ENCODE measurements around the gene POGLUT2.
"Not testable (repeated sequence)": the region's sequence is repeated elsewhere in the genome, so short reads cannot be mapped to it uniquely, and the experiment has no call there.

POGLUT2 gene

DNA sequence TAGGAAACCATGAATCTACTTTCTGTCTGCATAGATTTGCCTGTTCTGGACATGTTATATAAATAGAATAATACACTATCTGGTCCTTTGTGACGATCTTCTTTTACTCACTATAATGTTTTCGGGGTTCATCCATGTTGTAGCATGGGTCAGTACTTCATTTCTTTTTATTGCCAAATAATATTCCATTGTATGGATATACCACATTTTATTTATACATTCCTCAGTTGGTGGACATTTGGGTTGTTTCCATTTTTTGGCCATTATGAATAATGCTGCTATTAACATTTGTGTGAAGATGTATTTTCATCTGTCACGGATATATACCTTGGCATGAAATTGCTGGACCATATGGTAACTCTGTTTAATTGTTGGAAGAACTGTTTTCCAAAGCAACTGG, 6.9 kb upstream of the POGLUT2 start:
- DNase-seq = no peak

DNA sequence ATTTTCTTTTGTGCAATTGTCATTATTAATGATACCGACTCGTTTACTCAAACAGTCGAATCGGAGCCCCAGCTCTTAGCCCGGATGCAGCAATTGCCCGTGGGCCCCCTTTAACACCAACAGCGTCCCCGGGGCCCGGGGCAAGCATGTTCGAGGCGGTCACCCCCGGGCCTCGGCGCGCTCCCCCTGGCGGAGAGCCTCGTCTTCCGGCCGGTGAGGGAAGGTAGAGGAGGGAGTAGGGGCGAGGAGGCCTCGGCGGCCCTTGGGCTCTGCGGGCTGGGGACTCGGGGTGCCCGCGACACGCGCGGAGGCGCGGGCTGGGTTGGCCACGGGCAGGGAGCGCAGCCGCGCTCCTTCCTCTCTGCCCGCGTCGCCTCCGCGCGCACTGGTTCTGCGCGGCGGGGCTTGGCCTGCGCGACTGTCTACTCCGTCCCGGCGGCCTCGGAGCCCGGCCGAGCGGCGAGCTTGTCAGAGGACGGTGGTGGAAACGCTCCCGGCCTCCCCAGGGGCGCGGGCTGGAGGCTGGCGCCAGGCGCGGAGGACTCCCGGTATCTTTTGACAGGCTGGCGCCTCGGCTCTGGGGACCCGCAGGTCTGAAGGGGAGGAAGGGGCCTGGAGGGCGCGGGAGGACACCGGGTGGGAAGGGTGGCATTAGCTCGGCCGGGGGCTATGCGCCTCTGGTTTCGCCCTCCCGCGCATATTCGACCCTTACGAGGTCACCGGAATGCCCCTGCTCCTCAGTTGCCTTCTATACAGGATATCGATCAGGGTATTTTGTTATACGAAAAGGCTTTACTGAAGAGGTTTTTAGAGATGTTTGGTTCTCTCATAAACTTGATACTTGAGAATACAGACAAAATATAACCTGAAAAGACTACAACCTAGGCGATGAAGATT, 1.6 kb upstream of the POGLUT2 start:
- peak; percentile 87 for DNase-seq

DNA sequence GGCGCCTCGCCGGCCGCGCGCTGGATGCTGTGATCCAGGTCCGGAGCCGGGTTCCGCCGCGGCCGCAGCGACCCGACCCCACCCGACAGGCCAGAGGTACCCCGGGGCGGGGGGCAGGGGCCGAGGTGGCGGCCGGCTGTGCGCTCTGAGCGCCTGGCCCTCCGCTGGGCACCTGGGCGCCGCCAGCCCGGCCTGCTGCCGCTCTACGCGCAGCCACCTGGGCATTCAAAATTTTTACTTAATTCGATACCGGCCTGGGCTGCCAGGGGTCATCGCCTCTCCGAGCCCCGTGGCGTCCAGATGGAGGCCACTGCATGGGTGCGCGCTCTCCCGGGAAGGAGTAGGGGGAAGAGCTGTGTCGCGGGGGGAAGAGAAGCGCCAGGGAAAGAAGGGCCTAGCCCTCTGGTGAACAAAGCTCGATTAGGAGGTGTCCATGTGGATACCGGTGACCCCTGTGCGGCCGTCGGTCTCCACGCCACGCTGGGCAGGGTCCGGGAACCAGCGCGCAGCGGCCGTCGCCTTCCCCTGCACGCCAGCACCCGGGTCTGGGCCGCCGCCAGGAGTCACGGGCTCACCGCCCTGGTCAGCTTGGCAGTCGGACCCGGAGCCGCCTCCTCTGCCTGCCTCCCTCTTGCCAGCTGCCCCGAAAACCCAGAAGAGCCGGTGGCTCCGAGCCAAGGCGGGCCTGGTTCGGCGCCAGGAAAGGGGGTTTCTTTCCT, 809 bp upstream of the POGLUT2 start:
- no peak for DNase-seq

DNA sequence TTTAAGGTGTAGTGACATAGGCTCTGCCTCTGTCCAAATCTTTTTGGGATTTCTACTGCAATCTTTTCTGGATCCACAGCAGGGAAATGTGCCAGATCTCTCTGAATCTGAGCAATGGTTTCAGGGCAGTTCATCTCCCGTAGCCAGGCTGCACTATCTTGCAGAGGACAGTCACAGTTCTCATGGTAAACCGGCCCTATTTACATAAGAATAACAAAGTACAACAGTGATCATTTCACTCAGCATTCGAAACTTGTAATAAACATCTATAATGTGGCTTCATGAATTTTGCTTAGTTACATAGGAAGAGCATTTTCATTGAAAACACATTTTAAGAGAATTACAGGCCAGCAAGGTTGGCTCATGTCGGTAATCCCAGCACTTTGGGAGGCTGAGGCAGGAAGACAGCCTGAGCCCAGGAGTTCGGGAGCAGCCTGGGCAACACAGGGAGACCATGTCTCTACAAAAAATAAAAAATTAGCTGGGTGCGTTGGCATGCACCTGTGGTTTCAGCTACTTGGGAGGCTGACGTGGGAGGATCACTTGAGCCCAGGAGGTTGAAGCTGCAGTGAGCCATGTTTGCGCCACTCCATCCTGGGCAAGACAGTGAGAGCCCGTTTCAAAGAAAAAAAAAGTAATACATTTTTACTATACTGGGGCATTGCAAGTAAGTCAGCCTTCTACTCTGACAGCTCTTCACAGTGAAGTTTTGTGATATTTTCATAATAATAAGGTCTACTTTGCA, 5.0 kb downstream of the POGLUT2 start:
- no peak for DNase-seq

DNA sequence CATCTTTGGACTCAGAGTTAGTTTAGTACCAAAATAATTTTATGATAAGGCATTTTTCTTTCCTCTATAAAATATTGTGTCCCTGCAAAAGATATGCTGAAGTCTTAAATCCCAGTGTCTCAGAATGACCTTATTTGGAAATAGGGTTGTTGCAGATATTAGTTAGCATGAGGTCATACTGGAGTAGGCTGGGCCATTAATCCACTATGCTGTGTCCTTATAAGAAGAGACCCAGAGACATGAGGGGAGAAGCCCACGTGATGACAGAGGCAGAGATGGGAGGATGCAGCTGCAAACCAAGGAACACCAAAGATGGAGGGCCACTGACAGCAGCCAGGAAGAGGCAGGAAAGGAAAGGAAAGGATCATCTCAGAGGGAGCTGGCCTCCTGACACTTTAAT, 6.4 kb downstream of the POGLUT2 start:
- no peak for DNase-seq

DNA sequence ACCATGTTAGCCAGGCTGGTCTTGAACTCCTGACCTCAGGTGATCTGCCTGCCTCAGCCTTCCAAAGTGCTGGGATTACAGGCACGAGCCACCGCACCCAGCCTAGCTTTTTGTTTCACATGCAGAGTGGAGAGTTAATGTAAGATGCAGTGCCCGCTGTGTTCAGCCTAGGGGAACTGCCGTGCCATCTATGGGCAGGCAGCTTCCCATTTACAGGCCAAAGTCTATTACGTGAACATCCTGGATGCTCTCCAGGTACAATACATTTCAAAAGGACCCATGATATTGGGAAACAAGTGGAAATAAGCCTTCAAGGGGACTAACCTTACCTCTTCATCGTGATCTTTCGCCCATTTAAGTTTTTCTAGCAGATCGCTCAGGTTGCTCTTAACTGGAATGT, 10.1 kb downstream of the POGLUT2 start:
- no peak for DNase-seq

DNA sequence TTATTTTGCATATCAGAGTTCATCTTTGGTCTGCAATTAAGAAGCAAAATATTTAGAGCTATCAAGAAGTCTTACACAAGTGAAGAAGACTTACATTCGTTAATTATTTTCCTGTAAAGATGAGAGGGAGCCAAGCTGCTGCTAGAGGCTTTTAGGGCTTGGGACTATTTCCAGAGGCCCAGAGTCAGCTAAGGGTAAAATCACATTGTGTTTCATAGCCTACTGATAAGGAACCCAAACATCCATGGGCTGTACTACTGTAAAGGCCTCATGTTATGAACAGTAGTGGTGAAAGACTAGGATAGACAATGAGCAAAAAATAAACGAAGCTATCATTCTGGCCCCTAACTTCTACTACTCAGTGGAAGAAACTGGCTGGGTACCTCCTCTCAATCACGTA, 14.3 kb downstream of the POGLUT2 start:
- no peak for DNase-seq

DNA sequence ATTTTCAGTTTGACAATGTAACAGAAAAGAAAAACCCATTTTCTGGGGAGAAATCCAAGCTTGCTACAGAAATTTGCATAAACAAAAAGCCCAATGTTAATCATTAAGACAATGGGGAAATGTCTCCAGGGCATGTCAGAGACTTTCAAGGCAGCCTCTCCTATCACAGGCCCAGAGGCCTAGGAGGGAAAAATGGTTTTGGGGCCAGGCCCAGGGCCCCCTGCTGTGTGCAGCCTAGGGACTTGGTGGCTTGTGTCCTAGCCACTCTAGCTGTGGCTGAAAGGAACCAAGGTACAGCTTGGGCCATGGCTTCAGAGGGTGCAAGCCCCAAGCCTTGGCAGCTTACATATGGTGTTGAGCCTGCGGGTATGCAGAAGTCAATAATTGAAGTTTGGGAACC, 17.2 kb downstream of the POGLUT2 start:
- no peak for DNase-seq

DNA sequence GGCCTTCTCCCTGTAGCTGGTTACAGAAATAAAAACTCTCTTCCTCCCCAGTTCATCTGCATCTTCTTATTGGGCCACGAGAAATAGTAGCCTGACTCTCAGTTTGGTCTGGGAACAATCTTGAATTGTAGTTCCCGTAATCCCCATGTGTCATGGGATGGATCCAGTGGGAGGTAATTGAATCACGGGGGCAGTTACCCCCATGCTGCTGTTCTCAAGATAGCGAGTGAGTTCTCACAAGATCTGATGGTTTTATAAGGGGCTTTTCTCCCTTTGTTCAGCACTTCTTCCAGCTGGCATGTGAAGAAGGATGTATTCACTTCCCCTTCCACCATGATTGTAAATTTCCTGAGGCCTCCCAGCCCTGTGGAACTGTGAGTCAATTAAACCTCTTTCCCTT, 18.1 kb downstream of the POGLUT2 start:
- not testable (repeated sequence) for DNase-seq

DNA sequence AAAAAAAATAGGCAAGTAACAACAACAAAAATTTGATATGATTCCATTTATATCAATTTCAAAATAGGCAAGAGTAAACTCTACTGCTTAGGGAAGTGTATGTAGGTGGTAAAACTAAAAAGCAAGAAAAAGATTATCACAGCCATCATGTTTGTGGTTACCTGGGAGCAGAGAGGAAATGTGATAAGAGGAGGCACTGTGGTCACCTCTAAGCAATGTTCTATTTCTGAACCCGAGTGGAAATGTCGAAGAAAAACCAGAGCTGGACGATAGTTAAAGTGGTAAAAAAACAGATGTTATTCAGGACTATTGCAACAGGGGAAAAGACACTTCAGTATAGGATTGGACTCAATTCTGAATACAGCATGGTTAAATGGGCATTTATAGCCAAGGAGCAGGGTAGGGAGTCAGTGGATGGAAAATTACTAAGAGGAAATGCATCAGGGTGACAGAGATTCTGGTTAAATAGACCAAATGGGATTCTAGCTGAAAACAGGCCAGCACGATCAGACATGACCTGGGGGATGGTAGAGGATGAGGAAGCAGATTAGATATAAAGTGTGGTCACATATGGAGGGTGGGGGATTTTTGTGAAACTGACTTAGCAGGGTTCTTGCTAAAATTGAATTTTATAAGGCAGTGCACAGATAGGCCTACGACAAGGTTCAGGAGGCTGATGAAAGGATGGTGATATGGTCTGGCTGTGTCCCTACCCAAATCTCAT, 19.2 kb downstream of the POGLUT2 start:
- peak; percentile 58 for DNase-seq

DNA sequence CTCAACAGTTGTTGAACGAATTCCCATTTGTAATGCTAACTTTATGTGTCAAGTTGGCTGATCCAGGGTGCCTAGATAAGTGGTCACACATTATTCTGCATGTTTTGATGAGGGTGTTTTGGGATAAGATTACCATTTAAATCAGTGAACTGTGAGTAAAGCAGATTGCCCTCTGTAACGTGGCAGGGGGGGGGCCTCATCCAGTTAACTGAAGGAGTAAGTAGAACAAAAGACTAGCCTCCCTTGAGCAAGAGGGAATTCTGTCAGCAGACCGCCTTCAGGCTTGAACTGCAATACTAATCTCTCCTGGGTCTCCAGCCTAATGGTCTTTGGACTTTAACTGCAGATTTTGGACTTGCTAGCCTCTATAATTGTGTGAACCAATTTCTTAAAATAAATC, 21.0 kb downstream of the POGLUT2 start:
- DNase-seq = no peak

DNA sequence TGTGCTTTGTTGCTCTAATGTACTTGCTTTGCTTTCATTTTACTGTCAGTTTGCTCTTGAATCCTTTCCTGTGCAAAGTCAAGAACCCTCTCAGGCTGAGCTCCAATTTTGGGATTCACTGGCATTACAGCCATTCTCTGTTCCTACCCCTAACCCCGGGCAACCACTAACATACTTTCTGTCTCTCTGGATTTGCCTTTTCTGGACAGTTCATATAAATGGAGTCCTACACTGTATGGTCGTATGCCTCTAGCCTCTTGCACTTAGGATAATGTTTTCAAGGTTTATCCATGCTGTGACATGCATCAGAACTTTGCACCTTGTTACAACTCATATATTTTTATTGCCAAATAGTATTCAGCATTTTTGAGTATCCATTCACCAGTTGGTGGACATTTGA, 22.5 kb downstream of the POGLUT2 start:
- DNase-seq = no peak

DNA sequence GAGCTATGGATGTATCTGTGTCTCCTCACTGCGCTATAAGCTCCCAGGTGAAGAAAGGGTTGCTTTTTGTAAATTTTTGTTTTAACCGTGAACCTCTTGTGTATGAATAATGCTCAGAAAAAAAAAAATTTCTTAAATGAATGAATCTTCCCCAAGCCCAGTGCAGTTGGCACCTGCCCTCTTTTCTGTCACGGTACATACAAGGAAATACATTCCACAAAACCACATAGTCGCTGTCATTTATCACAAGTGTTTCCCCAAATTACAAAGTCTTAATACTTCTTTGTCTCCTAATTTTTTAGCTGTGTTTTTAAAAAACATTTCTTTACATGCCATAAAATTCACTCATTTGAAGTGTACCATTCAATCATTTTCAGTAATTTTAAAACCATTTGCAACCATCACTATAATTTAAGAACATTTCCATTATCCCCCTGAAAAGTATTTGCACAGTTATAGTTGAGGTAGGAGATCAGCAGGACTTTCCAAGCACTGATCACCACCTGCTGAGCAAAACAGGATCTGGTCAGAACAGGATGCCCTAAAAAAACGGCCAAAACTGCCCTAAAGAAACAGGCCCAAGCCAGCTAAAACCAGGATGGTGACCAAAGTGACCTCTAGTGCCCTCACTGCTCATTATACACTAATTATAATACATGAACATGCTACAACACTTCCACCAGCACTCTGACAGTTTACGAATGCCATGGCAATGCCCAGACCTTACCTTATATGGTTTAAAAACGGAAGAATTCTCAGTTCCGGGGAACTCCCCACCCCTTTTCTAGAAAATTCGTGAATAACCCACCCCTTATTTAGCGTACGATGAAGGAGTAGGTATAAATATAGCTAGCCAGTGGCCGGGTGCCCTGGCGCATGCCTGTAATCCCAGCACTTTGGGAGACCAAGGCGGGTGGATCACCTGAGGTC, 23.9 kb downstream of the POGLUT2 start:
- DNase-seq = no peak

DNA sequence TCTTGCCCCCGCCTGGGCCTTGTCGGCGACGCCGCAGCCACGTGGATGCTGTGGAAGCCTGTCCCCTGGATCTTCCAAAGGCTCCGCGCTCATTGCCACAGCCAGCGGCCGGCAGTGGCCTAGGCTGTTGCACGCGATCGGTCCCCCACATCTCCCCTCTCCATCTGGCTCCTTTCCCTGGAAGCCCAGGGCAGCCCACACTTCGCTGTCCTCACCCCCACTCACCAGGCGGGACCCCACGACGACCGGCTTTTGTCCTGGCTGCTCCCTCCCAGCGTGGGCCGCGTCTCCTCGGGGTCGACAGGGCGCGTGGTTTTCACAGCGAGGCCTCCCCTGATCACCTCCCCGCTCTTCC, 24.6 kb downstream of the POGLUT2 start:
- DNase-seq = no peak

DNA sequence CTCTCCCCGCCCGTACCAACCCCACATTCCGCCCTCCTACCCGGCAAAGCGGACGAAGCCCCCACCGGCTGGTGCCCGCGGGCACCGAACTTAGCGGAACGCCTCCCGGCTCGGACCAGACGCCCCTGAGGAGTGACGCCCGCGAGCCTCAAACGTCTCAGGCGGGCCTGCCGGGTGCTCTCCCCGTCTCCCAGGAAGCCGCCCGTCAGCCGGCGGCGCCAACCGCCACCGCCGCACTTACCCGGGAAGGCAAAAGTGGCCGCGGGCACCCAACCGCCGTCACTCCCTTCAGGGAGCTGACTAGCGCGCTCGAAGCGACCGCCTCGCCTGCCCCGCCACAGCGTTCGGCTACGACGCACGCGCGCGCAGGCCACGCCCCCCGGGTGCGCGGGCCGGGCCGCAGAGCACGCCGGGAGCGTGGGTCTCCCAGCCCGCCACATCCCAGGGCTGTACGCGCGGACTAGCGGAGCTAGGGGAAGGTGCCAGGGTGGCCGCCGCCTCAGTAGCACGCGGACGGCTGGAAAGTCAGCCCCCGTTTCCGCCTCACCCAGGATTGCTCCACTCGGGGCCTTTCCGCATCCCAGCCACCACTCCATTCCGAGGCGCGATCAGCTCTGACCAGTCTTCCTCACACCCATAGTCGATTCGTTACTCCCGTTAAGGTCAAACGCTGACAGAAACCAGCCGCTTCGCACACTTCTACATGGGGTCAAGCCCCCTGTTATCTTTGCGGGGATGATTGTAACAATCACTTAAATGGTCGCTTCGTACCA, 25.1 kb downstream of the POGLUT2 start, which contains the start of gene TEX30:
TEX30 (minus strand) TSS at position 346 of the 773 bp plus-strand sequence. CDS start 3,760 bp downstream, outside the sequence.
- peak; percentile 89 for DNase-seq

DNA sequence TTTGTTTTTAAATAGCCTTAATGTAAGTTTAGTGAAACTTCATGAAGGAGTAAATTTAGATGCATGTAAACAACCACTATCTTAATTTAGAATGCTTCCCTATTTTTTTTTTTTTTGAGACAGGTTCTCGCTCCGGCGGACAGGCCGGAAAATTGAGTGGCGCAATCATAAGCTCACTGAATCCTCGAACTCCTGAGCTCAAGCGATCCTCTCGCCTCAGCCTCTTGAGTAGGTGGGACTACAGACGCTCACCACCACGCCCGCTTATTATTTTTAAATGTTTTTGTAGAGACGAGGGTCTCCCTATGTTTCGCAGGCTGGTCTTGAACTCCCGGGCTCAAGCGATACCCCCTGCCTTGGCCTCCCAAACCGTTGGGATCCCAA, 26.7 kb downstream of the POGLUT2 start:
- DNase-seq = no peak

DNA sequence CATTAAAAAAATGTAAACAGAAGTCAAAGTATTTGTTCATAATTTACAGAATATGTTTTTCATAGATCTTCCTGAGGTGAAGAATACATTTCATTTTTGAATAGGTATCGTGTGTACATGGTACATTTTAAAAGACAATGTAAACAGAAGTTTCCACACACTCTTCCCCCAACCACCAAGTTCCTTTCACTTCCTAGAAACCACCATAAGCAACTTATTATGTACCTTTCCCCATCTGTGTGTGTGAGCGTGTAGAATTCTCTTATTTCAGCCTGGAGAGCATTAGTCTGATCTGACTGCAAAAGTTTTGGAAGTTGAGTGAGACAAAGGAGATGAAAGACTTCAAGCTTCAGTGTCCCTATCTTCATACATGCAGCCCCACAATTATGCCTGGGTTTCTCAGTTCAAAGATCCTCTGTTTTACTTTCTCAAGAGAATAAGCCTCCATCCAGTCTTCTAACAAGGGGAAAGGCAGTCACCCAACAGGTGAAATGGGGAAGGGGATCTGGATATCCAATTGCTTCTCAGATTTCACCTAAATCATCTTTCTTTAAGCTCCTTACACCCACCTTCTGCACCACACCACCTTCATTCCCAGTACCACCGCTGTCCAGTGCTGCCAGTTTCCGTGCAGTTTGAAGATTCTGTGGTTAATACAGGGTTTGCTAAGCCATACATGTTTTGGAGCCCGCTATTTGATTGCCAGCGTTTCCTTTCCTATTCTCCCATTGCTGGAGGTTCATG, 27.3 kb downstream of the POGLUT2 start:
- DNase-seq = no peak

DNA sequence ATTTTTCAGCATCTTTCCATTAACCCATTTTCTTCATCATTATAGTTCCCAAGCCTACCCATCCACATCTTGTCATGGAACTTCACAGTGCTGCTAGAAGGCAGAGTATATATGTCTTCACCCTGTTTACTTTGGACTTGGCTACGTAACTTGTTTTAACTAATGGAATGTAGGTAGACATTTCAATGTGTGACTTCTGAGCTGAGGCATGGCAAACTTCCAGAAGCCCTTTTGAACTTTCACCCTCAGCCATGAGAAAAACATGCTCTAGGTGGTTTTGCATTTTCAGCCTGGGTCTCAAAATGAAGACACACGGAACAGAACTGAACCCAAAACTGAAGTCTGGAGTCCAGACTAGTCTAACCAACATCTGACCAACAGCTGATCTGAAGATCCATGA, 28.3 kb downstream of the POGLUT2 start:
- no peak for DNase-seq

DNA sequence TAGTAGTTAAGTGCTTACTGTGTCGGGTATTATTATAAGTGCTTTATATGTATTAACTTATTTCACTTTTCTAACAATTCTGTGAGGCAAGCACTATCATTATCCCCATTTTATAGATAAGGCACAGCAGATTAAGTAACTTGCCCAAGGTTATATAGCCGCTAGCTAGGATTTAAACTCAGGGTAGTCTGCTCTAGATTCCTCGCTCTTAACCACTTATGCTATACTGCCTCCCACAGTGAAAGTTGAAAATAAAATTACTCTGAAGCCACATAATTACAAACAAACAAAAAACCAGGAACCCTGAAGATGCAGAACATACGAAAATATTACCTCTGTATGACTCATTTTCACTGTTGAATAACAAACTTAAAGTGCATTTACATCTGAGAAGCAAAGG, 29.1 kb downstream of the POGLUT2 start:
- no peak for DNase-seq

DNA sequence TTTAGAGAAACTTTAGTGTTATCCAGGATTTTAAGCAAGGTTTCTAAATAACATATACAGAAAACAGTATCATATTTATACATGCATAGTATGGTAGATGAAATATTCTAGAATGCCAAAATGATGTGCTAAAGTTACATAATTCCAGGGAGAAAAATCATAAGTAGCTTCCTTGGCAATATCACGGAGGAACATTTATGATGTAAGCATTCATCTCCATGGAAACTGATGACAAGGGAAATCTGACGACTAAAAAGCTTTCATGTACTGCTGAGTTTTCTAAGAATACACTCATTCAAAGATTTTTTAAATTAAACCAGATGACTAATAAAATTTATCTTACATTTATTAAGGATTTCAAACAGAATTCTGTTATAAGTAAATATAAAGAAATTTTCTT, 29.9 kb downstream of the POGLUT2 start:
- no peak for DNase-seq

All from CD4-positive, alpha-beta T cell treated with Interleukin-17A for 1 hour (primary cell).